ENCODE results near the gene TMTC2.

TMTC2 gene

DNA sequence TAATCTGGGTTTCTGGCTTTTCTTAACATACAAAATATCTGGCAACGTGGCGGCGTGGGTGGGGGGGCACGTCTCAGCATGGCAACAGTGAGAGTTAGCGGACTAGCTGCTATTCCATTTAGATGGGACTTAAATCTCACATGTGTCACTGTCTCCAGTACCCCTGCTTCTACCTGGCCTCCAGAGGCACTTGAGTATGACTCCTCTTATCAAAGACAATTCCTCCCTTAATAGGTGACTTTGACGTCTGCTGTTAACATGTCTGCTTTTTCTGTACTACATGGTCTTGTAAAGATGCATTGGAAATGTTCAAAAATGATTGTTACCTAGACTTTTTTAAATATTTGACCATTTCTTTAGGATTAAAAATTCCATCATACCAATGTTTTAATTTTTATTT, 456.2 kb downstream of the TMTC2 start:
- DNase-seq = no peak

DNA sequence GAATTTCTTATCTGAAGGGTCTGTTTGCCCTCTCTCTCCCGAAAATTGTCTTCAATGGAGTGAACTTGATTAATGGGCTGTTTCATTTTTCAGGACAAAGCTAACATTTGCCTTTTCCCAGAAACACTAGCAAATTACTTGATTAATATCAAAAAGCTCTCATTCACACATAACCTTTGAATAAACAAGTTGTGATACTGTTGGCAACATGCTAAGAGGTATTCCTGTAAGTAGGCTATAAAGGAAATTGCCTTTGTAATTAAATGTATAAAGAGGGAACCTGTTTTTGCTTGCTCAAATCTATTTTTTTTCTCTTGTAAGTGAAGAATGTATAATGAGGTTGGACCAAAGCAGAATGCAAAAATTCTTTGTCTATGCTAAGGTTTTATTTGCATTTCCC, 457.2 kb downstream of the TMTC2 start:
- H3K36me3 ChIP-seq (ENCODE audit: control insufficient read depth in 1 of 2, insufficient read depth in 2 of 2, low read depth in 1 of 2, low read length in 2 of 2) = peaks cover 0 to 4% of the 10 kb centered on the region in 2 experiments
- H3K4me2 ChIP-seq (ENCODE audit: low read length, poor library complexity, severe bottlenecking) = no peak overlapping the region
- H3K4me1 ChIP-seq (ENCODE audit: control insufficient read depth, insufficient read depth, low read depth, low read length) = peaks cover 1% of the 10 kb centered on the region
- H3K14ac ChIP-seq (ENCODE audit: low read length in 2 of 2) = no peak overlapping the region
- H2BK5ac ChIP-seq (ENCODE audit: low read depth, low read length, poor library complexity, severe bottlenecking) = no peak overlapping the region
- no peak overlapping the region for H2BK12ac ChIP-seq (ENCODE audit: low read length in 2 of 2)
- no peak overlapping the region for H3K27ac ChIP-seq (ENCODE audit: low read length, poor library complexity, severe bottlenecking)
- H2BK120ac ChIP-seq (ENCODE audit: low read depth, low read length) = no peak overlapping the region
- H2AK5ac ChIP-seq (ENCODE audit: low read length, severe bottlenecking) = no peak overlapping the region
- no peak overlapping the region for H2BK15ac ChIP-seq (ENCODE audit: low read depth, poor library complexity, severe bottlenecking)
- no peak overlapping the region for H3K23ac ChIP-seq (ENCODE audit: low read length in 2 of 2)
- no peaks in the 10 kb centered on the region for H3K27me3 ChIP-seq (ENCODE audit: control insufficient read depth in 1 of 2, insufficient read depth in 1 of 2, low read length in 2 of 2)
- H3K4ac ChIP-seq (ENCODE audit: low read depth in 1 of 2, low read length in 2 of 2) = no peak overlapping the region
- no peak overlapping the region for H4K91ac ChIP-seq (ENCODE audit: low read length)
- no CpG with 5 or more reads among the region's 1 CpG for WGBS
- H3K9me3 ChIP-seq (ENCODE audit: control insufficient read depth, low read length) = no peaks in the 10 kb centered on the region
- no peak overlapping the region for H3K9ac ChIP-seq (ENCODE audit: low read length)
- H3K79me1 ChIP-seq (replicated peaks; ENCODE audit: low read length, poor library complexity, severe bottlenecking) = no peaks in the 10 kb centered on the region
- H3K4me3 ChIP-seq (ENCODE audit: insufficient read depth in 1 of 2, low read depth in 1 of 2, low read length in 2 of 2) = no peak overlapping the region
- no peak for DNase-seq
- H2AFZ ChIP-seq (ENCODE audit: low read depth, low read length) = no peak overlapping the region
- H3K18ac ChIP-seq (ENCODE audit: low read depth in 1 of 2, low read length in 2 of 2) = no peak overlapping the region
- H4K8ac ChIP-seq (ENCODE audit: low read length) = no peak overlapping the region

More for the DNA sequence above, 456.2 kb downstream of the TMTC2 start:
- Histone ChIP-seq H3K4me3 (ENCODE audit: insufficient read depth in 1 of 2, low read depth in 1 of 2, low read length in 2 of 2) (no peak overlapping the region), H2BK12ac (ENCODE audit: low read length in 2 of 2) (no peak overlapping the region), H2AK5ac (ENCODE audit: low read length, severe bottlenecking) (no peak overlapping the region), H3K9me3 (ENCODE audit: control insufficient read depth, low read length) (no peaks in the 10 kb centered on the region), H3K14ac (ENCODE audit: low read length in 2 of 2) (no peak overlapping the region), H2BK120ac (ENCODE audit: low read depth, low read length) (no peak overlapping the region), H2BK15ac (ENCODE audit: low read depth, poor library complexity, severe bottlenecking) (no peak overlapping the region), H3K27me3 (ENCODE audit: control insufficient read depth in 1 of 2, insufficient read depth in 1 of 2, low read length in 2 of 2) (no peaks in the 10 kb centered on the region), H3K27ac (ENCODE audit: low read length, poor library complexity, severe bottlenecking) (no peak overlapping the region), H2BK5ac (ENCODE audit: low read depth, low read length, poor library complexity, severe bottlenecking) (no peak overlapping the region), H3K9ac (ENCODE audit: low read length) (no peak overlapping the region), H3K36me3 (ENCODE audit: control insufficient read depth in 1 of 2, insufficient read depth in 2 of 2, low read depth in 1 of 2, low read length in 2 of 2) (peaks cover 0 to 4% of the 10 kb centered on the region in 2 experiments), H4K8ac (ENCODE audit: low read length) (no peak overlapping the region), H4K91ac (ENCODE audit: low read length) (no peak overlapping the region), H3K79me1 (replicated peaks; ENCODE audit: low read length, poor library complexity, severe bottlenecking) (no peaks in the 10 kb centered on the region), H3K18ac (ENCODE audit: low read depth in 1 of 2, low read length in 2 of 2) (no peak overlapping the region), H3K4me1 (ENCODE audit: control insufficient read depth, insufficient read depth, low read depth, low read length) (peaks cover 1% of the 10 kb centered on the region), H3K4me2 (ENCODE audit: low read length, poor library complexity, severe bottlenecking) (no peak overlapping the region), H3K4ac (ENCODE audit: low read depth in 1 of 2, low read length in 2 of 2) (no peak overlapping the region), H3K23ac (ENCODE audit: low read length in 2 of 2) (no peak overlapping the region), H2AFZ (ENCODE audit: low read depth, low read length) (no peak overlapping the region)
- 91% methylated on average over 5 of the region's 6 CpGs for WGBS

DNA sequence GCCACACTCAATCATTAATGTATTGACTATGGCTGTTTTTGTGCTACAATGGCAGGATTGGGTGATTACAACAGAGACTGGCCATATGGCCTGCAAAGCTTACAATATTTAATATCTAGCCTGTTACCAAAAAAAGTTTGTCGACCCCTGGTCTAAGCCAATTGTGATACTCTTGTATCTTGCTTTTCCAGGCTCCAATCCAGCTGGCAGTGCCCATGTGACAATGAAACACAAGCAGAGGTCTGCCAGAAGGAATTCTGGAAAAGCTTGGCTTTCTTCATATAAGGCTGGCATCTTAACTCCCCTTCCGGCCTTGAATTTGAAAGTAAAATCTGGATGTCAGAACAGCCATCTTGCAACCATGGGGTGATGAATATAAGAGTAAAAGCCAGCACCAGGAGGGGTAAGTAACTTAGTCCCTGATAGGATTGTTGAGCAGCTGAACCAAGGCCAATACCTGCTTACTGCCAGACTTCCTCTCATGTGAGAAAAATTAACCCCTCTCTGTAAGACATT, 458.7 kb downstream of the TMTC2 start:
- Histone ChIP-seq H2BK120ac (ENCODE audit: low read depth, low read length) (no peak overlapping the region), H3K9me3 (ENCODE audit: control insufficient read depth, low read length) (no peaks in the 10 kb centered on the region), H3K27ac (ENCODE audit: low read length, poor library complexity, severe bottlenecking) (no peak overlapping the region), H2AFZ (ENCODE audit: low read depth, low read length) (no peak overlapping the region), H3K14ac (ENCODE audit: low read length in 2 of 2) (no peak overlapping the region), H2BK15ac (ENCODE audit: low read depth, poor library complexity, severe bottlenecking) (no peak overlapping the region), H3K9ac (ENCODE audit: low read length) (no peak overlapping the region), H2BK5ac (ENCODE audit: low read depth, low read length, poor library complexity, severe bottlenecking) (no peak overlapping the region), H4K91ac (ENCODE audit: low read length) (no peak overlapping the region), H3K79me1 (replicated peaks; ENCODE audit: low read length, poor library complexity, severe bottlenecking) (no peaks in the 10 kb centered on the region), H3K36me3 (ENCODE audit: control insufficient read depth in 1 of 2, insufficient read depth in 2 of 2, low read depth in 1 of 2, low read length in 2 of 2) (no peaks in the 10 kb centered on the region), H3K27me3 (ENCODE audit: control insufficient read depth in 1 of 2, insufficient read depth in 1 of 2, low read length in 2 of 2) (no peaks in the 10 kb centered on the region), H2AK5ac (ENCODE audit: low read length, severe bottlenecking) (no peak overlapping the region), H3K4me1 (ENCODE audit: control insufficient read depth, insufficient read depth, low read depth, low read length) (no peaks in the 10 kb centered on the region), H3K23ac (ENCODE audit: low read length in 2 of 2) (no peak overlapping the region), H4K8ac (ENCODE audit: low read length) (no peak overlapping the region), H3K4me2 (ENCODE audit: low read length, poor library complexity, severe bottlenecking) (no peak overlapping the region), H3K4me3 (ENCODE audit: insufficient read depth in 1 of 2, low read depth in 1 of 2, low read length in 2 of 2) (no peak overlapping the region), H3K18ac (ENCODE audit: low read depth in 1 of 2, low read length in 2 of 2) (no peak overlapping the region), H2BK12ac (ENCODE audit: low read length in 2 of 2) (no peak overlapping the region), H3K4ac (ENCODE audit: low read depth in 1 of 2, low read length in 2 of 2) (no peak overlapping the region)
- 89% methylated on average over 2 of the region's 2 CpGs for WGBS
- DNase-seq = no peak

DNA sequence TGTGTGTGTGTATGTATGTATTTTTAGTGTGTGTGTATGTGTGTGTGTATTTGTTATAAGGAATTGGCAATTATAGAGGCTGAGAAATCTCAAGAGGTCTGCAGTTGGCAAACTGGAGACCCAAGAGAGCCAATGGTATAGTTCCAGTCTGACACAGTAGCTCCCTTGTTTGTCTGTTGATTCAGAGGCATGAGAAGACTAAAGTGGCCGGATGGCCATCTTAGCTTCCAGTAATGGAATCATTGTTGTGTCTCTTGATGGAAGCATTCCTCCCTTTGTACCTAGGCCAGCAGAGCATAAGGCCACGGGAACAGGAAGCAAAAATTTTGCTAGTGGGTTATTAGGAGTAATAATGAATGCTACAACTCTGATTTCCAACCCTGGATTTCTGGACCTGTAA, 460.6 kb downstream of the TMTC2 start:
- no peak overlapping the region for H2BK5ac ChIP-seq (ENCODE audit: low read depth, low read length, poor library complexity, severe bottlenecking)
- H2AFZ ChIP-seq (ENCODE audit: low read depth, low read length) = no peak overlapping the region
- H3K23ac ChIP-seq (ENCODE audit: low read length in 2 of 2) = no peak overlapping the region
- H3K14ac ChIP-seq (ENCODE audit: low read length in 2 of 2) = no peak overlapping the region
- no peak overlapping the region for H2BK120ac ChIP-seq (ENCODE audit: low read depth, low read length)
- no peaks in the 10 kb centered on the region for H3K4me1 ChIP-seq (ENCODE audit: control insufficient read depth, insufficient read depth, low read depth, low read length)
- H3K9me3 ChIP-seq (ENCODE audit: control insufficient read depth, low read length) = no peaks in the 10 kb centered on the region
- H3K4me2 ChIP-seq (ENCODE audit: low read length, poor library complexity, severe bottlenecking) = no peak overlapping the region
- H3K79me1 ChIP-seq (replicated peaks; ENCODE audit: low read length, poor library complexity, severe bottlenecking) = no peaks in the 10 kb centered on the region
- H3K27me3 ChIP-seq (ENCODE audit: control insufficient read depth in 1 of 2, insufficient read depth in 1 of 2, low read length in 2 of 2) = no peaks in the 10 kb centered on the region
- H3K9ac ChIP-seq (ENCODE audit: low read length) = no peak overlapping the region
- H4K91ac ChIP-seq (ENCODE audit: low read length) = no peak overlapping the region
- WGBS = 84% methylated on average over 1 of the region's 2 CpGs
- no peak overlapping the region for H3K4me3 ChIP-seq (ENCODE audit: insufficient read depth in 1 of 2, low read depth in 1 of 2, low read length in 2 of 2)
- DNase-seq = no peak
- H3K36me3 ChIP-seq (ENCODE audit: control insufficient read depth in 1 of 2, insufficient read depth in 2 of 2, low read depth in 1 of 2, low read length in 2 of 2) = no peaks in the 10 kb centered on the region
- no peak overlapping the region for H3K18ac ChIP-seq (ENCODE audit: low read depth in 1 of 2, low read length in 2 of 2)
- H4K8ac ChIP-seq (ENCODE audit: low read length) = no peak overlapping the region
- H3K27ac ChIP-seq (ENCODE audit: low read length, poor library complexity, severe bottlenecking) = no peak overlapping the region
- H2BK15ac ChIP-seq (ENCODE audit: low read depth, poor library complexity, severe bottlenecking) = no peak overlapping the region
- H2BK12ac ChIP-seq (ENCODE audit: low read length in 2 of 2) = no peak overlapping the region
- no peak overlapping the region for H3K4ac ChIP-seq (ENCODE audit: low read depth in 1 of 2, low read length in 2 of 2)
- H2AK5ac ChIP-seq (ENCODE audit: low read length, severe bottlenecking) = no peak overlapping the region

Data from mesenchymal stem cell (in vitro differentiated cells and primary cell).